RCC 7860 (cell line): Measurements from ENCODE around the gene MYLK.

ENCODE experiments used
- DNase-seq: peaks from one replicate; pipeline ENCODE4 v3.0.0-alpha.2; 2015; ENCODE audit warnings: low spot score
- FAIRE-seq: peaks from 2 replicates; lab custom pipeline; 2012; peaks lifted over from hg19 to GRCh38; lab: Jason Lieb, UNC

MYLK gene

DNA sequence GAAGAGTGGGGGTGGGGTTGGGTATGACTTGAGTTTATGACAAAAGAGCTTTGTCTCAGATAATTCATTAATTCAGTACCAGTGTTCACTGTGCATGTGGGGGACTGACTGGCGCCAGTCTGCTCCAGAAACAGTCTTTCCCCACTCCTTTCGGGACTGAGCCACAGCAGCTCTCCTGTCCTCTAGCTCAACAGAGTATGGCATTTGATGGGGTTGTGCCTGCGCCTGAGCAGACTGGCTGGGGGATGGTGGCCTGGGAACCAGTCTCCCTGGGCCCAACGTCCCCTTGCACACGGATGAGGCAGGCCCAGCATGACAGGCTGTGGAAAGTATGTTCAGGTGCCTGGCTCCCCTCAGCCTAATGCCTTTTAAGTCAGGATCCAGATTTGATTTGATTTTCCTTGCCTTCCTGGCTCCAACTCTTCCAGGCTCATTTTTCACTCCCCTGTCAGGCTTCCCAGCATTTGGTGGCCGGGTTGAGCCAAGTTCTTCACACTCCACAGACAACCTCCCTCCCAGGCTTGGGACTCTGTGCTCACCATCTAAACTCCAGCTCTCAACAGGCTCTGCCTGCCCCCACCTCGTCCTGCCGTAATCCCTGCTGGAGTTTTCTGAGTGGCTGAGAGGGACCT lies 105.0 kb downstream of the MYLK start:
- FAIRE-seq, result no peak
- DNase-seq, result no peak

DNA sequence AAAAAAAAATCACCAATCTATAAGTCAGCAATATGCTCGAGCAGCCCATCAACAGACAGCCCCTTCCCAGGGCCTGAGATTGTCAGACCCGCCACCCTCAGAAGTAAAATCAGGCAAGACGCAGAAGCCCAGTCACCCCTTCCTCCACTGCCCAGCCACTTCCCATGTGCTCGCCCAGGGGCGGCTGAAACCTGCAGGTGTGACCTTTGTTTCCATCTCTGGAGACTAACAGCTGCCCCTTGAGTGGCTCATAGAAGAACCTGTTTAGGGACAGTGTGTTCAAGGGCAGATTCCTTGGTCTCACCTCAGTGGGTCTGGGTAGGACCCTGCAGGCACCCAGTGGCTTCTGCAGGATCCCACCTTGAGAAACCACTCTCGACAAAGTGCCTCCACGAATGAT lies 105.6 kb downstream of the MYLK start:
- FAIRE-seq (no peak), DNase-seq (no peak)

DNA sequence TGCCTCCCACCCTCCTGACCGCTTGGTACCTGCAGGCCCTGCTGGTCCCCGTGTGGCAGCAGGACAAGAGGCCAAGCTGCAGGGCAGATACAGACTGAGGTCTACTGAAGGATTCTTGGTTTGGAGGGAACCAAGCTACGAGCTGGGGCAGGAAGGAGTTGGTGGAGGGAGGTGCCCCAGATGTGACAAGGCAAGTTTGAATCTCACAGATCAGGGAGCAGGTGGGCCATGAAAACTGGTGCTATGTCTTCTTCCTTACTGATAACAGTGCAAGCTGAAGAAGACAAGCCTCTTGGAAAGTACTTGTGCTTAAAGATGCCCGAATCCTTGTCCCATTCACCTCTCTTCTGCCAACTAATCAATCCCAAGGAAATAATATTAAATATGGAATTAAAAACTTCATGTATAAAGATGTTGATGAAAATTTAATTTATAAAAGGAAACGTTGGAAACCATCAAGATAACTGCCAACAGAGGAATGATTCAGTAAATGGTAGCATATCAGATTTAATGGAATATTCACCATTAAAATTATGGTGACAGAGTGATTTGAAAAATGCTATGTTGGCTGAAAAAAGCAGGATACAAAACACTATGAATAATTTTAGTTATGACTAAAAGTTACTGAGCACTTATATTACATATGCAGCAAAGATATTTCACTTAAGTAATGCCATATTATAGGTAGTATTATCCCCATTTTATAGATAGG lies 107.9 kb downstream of the MYLK start:
- FAIRE-seq (no peak), DNase-seq (no peak)

DNA sequence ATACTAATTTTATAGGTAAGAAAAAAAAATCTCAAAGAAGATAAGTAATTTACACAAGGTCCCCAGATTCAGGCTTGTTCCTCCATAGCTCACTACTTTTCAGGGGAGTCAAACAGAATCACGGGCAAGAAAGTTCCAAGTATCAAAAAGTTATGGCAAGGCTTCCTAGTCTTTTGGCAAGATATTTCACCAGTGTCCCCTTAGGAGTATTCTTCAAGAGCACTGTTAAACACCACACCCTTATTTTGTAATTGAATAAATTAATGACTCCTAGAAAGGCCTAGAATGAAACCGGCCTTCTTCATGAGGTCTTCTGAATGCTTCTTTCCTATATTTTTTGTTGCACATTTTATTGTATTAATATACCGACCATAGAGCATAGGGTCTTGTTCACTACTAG lies 109.7 kb downstream of the MYLK start:
- DNase-seq (no peak), FAIRE-seq (no peak)

DNA sequence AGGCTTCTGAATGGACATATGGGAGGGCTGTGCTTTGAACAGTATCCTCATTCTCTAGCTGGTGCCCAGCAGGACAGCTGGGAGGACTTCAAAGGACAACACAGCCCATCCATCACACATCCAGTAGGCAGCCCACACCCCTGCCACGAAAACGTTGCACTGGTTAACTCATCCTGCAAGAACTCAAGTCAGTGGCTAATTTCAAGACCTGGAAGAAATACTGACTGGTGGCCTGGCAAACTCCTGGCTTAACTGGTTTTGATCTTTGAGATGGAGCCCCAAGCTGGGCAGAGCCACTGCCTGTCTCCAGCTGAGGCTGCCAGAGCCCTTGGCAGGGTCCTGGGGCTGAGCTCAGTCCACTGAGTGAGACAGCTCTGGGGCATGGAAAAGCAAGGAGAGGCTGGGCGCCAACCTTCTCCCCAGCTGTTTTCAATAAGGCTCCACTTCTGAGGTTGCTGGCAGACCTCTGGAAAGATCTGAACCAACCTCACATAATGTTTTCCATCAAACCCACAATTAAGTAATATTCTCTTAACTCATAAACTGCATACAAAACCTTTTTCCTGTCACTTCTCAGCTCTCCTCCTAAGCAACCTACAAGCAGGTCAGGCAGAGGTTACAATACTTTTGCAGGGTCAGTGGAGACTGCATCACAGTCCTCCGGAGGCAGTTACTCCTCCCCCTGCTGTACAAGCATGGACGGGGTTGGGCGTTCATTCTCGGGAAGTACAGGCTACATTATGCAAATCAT lies 110.3 kb downstream of the MYLK start:
- DNase-seq (no peak), FAIRE-seq (no peak)

DNA sequence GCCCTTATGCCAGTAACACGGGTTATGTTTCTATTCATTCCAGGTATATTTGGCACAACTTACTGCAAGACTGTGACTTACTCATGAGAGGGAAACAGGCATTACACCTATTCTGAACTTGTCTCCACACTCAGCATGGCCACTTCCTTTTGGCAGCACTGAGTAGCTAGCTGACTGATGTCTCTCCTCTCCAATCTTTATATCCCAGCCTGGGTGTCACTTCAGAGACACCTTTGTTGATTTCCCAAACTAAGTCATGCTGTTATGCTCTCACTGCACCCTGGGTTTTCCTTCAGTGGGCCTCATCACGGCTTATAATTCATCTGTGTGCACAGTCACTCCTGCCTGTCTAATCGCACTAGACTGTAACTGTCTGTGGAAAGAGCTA lies 114.8 kb downstream of the MYLK start:
- no peak for FAIRE-seq

DNA sequence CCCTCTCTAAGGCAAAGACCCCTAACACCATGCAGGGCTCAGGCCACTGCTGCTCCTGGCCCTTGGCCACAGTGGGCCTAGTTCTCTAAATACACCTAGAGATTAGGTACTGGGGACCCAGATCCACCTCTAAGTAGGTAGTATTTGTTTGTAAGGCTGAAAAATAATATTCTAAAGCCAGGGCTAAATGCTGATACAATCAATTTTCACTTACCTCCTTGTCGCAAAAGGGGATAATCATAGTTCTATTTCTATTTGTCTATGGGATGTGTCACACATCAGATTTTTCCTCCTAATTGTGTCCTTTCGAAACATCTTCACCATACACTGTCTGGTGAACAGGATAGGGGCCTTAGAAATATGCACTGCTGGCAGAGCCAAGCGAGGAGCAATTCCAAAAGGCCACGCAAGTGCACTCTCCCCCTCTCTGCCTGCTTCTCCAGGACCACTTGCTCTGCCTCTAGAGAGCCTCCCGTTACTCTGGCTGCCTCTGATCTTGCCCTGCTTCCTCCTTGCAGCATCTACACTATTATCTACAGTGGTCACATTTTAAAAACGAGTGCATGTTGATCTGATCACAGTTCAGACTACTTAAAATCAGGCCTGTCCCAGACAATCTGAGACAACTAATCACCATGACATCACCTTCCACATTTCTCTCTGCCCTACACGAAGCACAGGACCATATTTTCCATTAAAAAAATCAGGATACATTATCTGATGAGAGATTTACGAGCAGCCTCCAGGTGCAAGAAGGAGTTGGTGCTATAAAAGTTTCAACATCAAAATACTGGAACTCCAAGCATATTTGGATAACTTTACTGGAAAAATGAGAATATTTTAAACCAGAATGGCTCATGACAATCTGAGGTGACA lies 115.4 kb downstream of the MYLK start:
- FAIRE-seq, result no peak
- DNase-seq, result no peak

More for the DNA sequence above, 114.8 kb downstream of the MYLK start:
- DNase-seq, result no peak

DNA sequence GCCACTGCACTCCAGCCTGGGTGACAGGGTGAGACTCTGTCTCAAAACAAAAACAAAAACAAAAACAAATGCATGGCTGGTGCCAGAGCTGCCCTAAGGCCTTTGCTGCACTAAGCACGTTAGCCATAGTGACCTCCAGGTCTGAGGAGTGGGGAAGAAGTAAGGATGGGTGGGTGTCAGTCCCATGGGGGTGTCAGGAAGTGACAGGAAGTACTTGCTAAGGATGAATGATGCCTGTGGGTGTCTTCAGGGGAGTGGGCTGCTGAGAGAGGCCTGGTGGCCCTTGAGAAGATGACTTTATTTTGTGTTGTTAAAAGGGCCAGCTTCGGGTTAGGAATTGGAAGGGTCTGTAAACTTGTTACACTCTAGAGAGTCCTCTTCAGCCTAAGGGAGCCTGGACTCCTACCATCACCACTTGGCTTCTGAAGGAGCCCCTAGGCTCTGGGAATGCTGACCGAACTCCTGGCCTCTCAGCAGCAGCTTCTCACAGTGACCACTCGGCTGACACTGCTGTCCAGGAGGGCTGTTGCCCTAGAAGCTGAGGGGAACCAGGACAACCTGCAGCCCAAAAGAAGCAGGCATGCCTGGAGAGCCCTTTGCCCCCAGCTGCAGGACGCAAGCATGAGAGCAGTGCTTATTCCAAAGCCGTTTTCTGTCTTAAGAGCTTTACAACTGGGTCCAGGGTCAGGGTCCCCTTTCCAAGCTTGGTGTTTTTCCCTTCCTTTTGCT lies 116.4 kb downstream of the MYLK start:
- DNase-seq, result no peak
- no peak for FAIRE-seq

DNA sequence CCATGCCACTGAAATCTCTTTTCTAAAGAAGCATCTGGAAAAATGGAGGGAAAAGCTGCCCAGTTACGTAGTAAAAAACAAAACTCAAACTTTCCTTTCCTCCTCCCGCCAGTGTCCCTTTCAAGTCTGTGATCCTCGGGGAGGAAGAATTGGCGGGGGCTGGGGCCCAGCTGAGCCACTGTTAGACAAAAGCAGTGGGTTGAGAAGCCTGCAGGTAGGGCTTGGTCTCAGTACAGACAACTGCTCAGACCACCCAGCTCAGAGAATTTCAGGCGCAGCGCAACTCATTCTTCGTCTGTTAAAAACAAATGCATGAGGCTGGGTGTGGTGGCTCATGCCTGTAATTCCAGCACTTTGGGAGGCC lies 117.1 kb downstream of the MYLK start:
- DNase-seq (no peak), FAIRE-seq (no peak)

DNA sequence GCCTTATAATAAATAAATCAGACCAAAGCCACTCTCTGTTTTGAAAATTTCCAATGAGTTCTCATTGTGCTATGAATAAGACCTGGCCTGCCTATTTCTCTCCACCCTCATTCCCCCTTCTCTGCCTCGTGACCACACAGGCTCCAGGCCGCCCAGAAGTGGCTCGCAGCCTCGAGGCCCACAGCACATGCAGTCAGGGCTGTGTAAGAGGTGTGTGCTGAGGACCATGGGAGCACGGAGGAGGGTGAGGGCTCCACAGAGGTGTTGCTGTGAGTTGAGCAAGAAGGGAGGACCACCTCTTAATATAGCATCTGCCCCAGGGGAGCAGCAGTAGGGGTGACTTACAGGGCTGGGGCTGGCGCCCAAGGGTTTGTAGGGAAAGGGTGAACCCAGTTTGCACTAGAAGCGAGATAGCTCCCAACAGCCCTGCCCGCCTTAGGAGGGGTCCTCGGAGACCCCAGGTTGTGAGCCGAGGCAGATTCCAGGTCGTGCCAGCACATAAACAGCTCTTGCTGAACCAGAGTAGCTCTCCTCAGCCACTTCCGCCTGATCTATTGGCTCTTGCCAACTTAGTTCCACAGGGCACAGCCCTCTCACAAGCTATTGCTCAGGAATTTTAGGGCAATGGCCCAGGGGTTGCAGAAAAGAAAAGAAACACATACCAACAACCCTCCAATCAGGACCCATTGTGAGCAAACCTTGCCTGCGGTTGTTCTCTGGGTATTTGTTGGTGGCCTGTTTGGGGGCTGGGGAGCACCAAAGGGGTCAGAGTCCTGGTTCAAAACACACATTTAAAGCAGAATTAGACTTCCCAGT lies 117.7 kb downstream of the MYLK start:
- no peak for FAIRE-seq

DNA sequence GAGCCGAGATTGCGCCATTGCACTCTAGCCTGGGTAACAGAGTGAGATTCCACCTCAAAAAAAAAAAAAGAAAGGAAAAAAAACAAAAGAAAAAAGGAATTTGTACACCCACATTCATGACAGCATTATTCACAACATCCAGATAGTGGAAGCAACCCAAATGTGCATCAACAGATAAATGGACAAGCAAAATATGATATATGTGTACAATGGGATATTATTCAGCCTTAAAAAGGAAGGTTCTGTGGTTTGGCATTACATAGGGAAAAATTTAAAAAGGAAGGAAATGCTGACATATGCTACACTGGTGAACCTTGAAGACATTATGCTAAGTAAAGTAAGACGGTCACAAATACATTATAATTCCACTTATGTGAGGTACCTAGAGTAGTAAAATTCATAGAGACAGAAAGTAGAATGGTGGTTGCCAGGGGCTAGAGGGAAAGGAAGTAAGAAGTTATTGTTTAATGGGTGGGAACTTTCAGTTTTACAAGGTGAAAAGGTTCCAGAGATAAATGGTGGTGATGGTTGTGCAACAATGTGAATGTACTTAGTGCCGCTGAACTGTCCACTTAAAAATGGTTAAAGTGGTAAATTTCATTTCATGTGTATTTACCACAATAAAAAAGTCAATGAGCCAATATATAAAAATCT lies 118.5 kb downstream of the MYLK start:
- DNase-seq (no peak), FAIRE-seq (no peak)

More for the DNA sequence above, 117.7 kb downstream of the MYLK start:
- no peak for DNase-seq

DNA sequence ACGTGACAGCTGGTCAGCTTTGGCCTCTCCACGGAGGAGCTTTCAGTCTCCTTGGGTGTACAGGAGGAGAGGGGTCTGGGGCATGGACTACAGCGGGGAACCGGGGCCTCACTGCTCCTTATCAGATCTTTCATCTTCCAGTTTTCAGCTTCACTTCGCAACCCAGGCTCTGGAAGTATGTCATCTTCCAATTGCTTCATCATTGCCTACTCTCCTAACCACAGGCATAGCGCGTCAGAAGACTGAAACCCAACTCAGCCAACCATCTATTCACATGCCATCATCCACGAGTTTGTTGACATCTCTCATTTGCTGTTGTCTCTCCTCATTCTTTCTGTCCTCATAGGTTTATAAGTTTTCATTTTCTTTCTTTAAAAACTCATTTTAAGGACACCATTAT lies 119.5 kb downstream of the MYLK start:
- DNase-seq (no peak), FAIRE-seq (no peak)

DNA sequence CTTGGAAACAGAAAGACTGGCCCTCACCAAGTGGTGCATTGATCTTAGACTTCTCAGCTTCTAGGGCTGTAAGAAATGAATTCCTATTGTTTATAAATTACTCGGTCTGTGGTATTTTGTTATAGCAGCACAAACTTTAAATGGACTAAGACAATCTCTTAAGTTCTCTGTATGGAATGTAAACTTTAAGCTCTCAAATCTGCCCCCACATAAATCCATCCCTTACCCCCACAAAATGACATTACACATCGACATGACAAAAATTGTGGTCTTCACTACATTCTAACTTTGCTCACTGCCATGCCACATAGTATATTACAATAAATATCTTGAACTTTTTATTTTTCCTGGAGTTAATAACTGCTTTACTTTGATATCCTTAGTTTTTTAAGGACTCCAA lies 121.3 kb downstream of the MYLK start:
- no peak for FAIRE-seq
- DNase-seq, result no peak

DNA sequence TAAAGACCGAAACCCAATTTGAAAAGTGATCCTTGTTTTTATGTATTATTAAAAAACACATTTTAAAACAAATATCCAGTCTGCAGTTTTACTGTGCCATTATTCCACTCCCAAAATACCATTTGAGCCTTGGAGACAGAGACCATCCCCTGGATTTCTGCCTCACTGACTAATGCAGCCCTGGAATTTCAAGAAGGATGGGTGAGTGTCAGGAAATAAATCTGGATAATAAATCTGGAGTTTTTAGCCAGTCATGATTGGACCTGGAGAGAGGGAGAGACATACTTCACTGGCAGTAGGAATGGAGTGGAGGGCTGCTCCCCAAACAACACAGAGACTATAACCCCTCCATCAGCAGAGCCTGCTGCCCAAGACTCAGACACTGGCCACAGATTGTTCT lies 123.3 kb downstream of the MYLK start:
- no peak for FAIRE-seq
- no peak for DNase-seq

DNA sequence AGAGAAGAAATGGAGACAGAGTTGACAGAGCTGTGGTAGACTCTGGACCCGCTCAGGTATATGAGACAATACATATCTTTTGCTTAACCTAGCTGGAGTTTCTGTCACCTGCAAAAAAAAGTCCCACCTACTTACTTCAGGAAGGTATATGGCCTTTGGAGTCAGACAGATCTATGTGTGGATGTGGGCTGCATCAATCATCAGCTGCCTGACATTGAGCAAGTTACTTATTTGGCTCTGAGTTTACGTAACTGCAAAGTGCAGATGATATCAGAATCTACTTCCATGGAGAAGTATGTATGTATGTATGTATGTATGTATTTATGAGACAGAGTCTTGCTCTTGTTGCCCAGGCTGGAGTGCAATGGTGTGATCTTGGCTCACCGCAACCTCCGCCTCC lies 124.3 kb downstream of the MYLK start:
- no peak for FAIRE-seq
- DNase-seq, result no peak

DNA sequence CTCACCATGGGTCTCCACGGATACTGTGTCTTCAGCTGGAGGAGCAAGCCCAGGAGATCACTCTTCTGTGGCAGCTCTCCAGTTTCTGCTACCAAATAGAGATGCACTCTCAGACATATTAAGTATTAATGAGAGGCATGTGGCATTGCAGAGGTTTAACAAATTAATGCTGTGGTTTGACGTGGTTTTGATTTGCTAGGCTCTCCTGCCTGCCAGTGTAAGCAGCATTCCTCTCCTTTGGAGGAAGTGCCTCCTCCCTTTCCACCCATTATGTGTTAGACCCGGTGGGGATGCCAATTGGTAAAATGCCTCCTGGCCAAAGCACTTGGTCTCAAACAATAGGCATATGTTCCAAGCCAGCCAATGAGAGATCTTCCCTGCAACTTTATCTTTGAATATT lies 124.8 kb downstream of the MYLK start:
- DNase-seq, result no peak
- FAIRE-seq, result no peak

DNA sequence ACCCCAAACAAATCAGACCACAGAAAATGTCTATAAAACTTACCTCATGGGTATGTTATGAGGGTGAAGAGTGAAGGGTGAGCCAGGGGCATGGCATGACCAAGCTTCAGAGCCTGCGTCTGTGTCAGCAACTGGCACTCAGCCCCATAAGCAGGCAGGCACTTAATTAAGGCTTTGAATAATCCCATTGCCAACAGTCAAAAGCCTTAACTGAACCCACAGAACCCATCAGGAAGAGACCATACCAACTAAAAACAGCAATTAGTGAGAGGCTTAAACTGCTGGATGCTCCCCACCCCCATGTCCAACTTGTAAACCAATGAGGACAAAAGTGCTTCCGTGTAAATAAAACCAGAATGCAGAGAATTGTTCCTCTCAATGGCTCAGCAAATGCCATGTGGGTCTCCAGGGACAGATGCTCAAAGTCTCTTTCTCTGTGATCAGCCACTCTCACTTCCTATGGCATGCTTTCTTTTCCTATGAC lies 126.0 kb downstream of the MYLK start:
- DNase-seq (peak; percentile 77), FAIRE-seq (peak; percentile 89)

DNA sequence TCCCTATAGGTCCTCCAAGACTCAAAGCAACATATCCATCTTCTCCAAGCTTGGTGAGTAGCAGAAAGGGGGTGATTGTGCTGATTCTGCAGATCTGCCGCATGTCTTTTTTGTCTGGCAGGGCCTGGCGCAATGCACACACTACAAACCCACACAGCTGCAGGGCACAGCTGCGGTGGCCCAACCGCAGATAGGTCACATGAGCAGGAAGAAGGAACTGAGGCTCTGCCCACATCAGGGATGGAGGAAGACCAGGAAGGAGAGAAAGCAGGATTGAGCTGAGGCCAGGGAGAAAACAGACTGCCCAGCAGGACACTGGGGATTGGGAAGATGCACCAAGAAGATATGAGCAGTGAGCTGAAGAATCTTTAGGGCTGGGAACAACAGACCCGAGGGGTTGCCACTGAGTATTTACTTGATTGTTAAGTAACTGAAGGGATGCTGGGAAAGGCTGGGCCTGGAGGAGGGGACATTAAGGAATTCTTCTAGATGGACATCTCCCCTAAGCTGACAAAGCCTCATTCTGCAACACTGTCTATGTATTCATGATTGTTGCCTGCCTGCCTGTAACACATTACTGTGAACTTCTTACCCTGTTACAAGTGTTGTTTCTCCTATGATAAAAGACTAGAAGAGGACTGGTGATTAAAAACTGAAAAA lies 126.7 kb downstream of the MYLK start:
- peak; percentile 88 for FAIRE-seq
- peak; percentile 89 for DNase-seq
